Stimulated activated naive CD4-positive, alpha-beta T cell treated with Interleukin-2 at 50 U/mL for 16 hours (primary cell): ENCODE data around the gene SLC38A8.

Source experiments
- DNase-seq: peaks from one replicate; lab custom pipeline; 2025; lab: John Stamatoyannopoulos, UW

The SLC38A8 gene

GRCh38 chr16:84048871-84049270 is 6.3 kb upstream of the SLC38A8 start:
- DNase-seq = no peak

GRCh38 chr16:84048270-84048669 is 5.7 kb upstream of the SLC38A8 start:
- no peak for DNase-seq

GRCh38 chr16:84047626-84048025 is 5.0 kb upstream of the SLC38A8 start:
- DNase-seq = no peak

GRCh38 chr16:84047206-84047605 is 4.6 kb upstream of the SLC38A8 start:
- DNase-seq = no peak

GRCh38 chr16:84045818-84046470 is 3.3 kb upstream of the SLC38A8 start:
- no peak for DNase-seq

GRCh38 chr16:84045001-84045817 is 2.6 kb upstream of the SLC38A8 start:
- DNase-seq = no peak

- no peak for DNase-seq
These were observed 1.5 kb upstream of the SLC38A8 start for GRCh38 chr16:84044118-84044488.

- no peak for DNase-seq
These were observed 1.0 kb upstream of the SLC38A8 start for GRCh38 chr16:84043486-84044117.

GRCh38 chr16:84042879-84043485 is 387 bp upstream of the SLC38A8 start:
- DNase-seq = no peak

GRCh38 chr16:84041881-84042280 is 714 bp downstream of the SLC38A8 start:
- DNase-seq = no peak

GRCh38 chr16:84040823-84041820 is 1.5 kb downstream of the SLC38A8 start:
- DNase-seq = no peak

GRCh38 chr16:84040226-84040822 is 2.3 kb downstream of the SLC38A8 start:
- DNase-seq = no peak

- DNase-seq = no peak
These were observed 2.9 kb downstream of the SLC38A8 start for GRCh38 chr16:84039696-84040095.

GRCh38 chr16:84038469-84038868 is 4.1 kb downstream of the SLC38A8 start:
- no peak for DNase-seq

- DNase-seq = no peak
These were observed 5.6 kb downstream of the SLC38A8 start for GRCh38 chr16:84036982-84037425.

- no peak for DNase-seq
These were observed 6.5 kb downstream of the SLC38A8 start for GRCh38 chr16:84036131-84036530.

- no peak for DNase-seq
These were observed 8.1 kb downstream of the SLC38A8 start for GRCh38 chr16:84034516-84034915.

GRCh38 chr16:84033251-84034195 is 9.1 kb downstream of the SLC38A8 start:
- no peak for DNase-seq

- no peak for DNase-seq
These were observed 10.0 kb downstream of the SLC38A8 start for GRCh38 chr16:84032458-84033178.
